IPS DF 4.7 (cell line): Measurements from ENCODE around the gene TPRN.

Experiments used
- DNase-seq: peaks from one replicate; pipeline ENCODE4 v3.0.0-alpha.2; 2013; ENCODE audit warnings: low spot score; ENCODE audit errors: extremely low read depth

Gene TPRN

GRCh38 chr9:137213160-137214060 is 12.9 kb upstream of the TPRN start:
- DNase-seq = no peak

- no peak for DNase-seq
These were observed 12.0 kb upstream of the TPRN start for GRCh38 chr9:137212520-137212919.

- no peak for DNase-seq
These were observed 11.0 kb upstream of the TPRN start for GRCh38 chr9:137211532-137211931.

- no peak for DNase-seq
These were observed 6.1 kb upstream of the TPRN start for GRCh38 chr9:137206602-137207001.

- DNase-seq = no peak
These were observed 4.9 kb upstream of the TPRN start, which contains the start of the genes NDOR1 and TMEM203 for GRCh38 chr9:137205126-137206069. TSS of gene NDOR1 (plus strand) at chr9:137205700. CDS start at chr9:137205778, 78 bp downstream. TSS of gene TMEM203 (minus strand) at chr9:137205648. CDS start at chr9:137205414, 234 bp downstream.

- DNase-seq = no peak
These were observed 4.2 kb upstream of the TPRN start for GRCh38 chr9:137204731-137205125.

GRCh38 chr9:137202966-137203365 is 2.4 kb upstream of the TPRN start:
- DNase-seq = no peak

GRCh38 chr9:137201205-137201868 is 796 bp upstream of the TPRN start:
- DNase-seq = no peak

- DNase-seq = no peak
These were observed 975 bp downstream of the TPRN start for GRCh38 chr9:137199411-137200121.

GRCh38 chr9:137198902-137199283 is 1.6 kb downstream of the TPRN start:
- no peak for DNase-seq

GRCh38 chr9:137198051-137198901 is 2.3 kb downstream of the TPRN start:
- no peak for DNase-seq

GRCh38 chr9:137195525-137196220 is 4.9 kb downstream of the TPRN start:
- DNase-seq = no peak

GRCh38 chr9:137194909-137195308 is 5.6 kb downstream of the TPRN start:
- no peak for DNase-seq

- DNase-seq = no peak
These were observed 6.2 kb downstream of the TPRN start for GRCh38 chr9:137194388-137194787.

GRCh38 chr9:137193771-137194170 is 6.8 kb downstream of the TPRN start:
- DNase-seq = no peak

- no peak for DNase-seq
These were observed 7.7 kb downstream of the TPRN start for GRCh38 chr9:137192859-137193258.

- DNase-seq = no peak
These were observed 8.1 kb downstream of the TPRN start for GRCh38 chr9:137192448-137192780.

- DNase-seq = no peak
These were observed 8.7 kb downstream of the TPRN start for GRCh38 chr9:137191691-137192447.

- DNase-seq = no peak
These were observed 9.3 kb downstream of the TPRN start for GRCh38 chr9:137191245-137191644.
